Subcutaneous abdominal adipose tissue (tissue), 5 donors: ENCODE results near the gene L3MBTL3.

Experiments used
- H3K27ac ChIP-seq: one replicate; pipeline ENCODE4 v1.7.0; 2013; ENCODE audit warnings: low read depth, mild to moderate bottlenecking, inconsistent platforms, low read length, moderate library complexity
- H3K27me3 ChIP-seq, 5 donors: one replicate each; pipeline ENCODE4 v1.7.0; 2013; ENCODE audit warnings: low read length in 5 of 5, inconsistent platforms in 1 of 5; ENCODE audit not compliant: control insufficient read depth in 5 of 5, insufficient read depth in 4 of 5
- H3K36me3 ChIP-seq, 5 donors: one replicate each; pipeline ENCODE4 v1.7.0; 2013; ENCODE audit warnings: low read length in 5 of 5; ENCODE audit not compliant: control insufficient read depth in 5 of 5, insufficient read depth in 5 of 5
- H3K4me1 ChIP-seq, 5 donors: one replicate each; pipeline ENCODE4 v1.7.0; 2013; ENCODE audit warnings: low read length in 5 of 5, mild to moderate bottlenecking in 3 of 5, moderate library complexity in 1 of 5; ENCODE audit not compliant: control insufficient read depth in 5 of 5, insufficient read depth in 5 of 5
- H3K4me3 ChIP-seq, 5 donors: one replicate each; pipeline ENCODE4 v1.7.0; 2013; ENCODE audit warnings: low read length in 5 of 5, low read depth in 1 of 5
- H3K9ac ChIP-seq, 5 donors: one replicate each; pipeline ENCODE4 v1.7.0; 2013; ENCODE audit warnings: low read length in 5 of 5, mild to moderate bottlenecking in 4 of 5, moderate library complexity in 3 of 5
- H3K9me3 ChIP-seq, 5 donors: one replicate each; pipeline ENCODE4 v1.7.0; 2013; ENCODE audit warnings: low read length in 5 of 5; ENCODE audit not compliant: control insufficient read depth in 5 of 5
- donor health status: healthy.
- donor health status: healthy.
- donor health status: healthy.
- donor health status: healthy.
- donor health status: healthy.

Gene L3MBTL3

GRCh38 chr6:130000526-130001421 is 17.6 kb upstream of the L3MBTL3 start:
- Histone ChIP-seq H3K27ac (no peak overlapping the region), H3K27me3 (no peaks in the 10 kb centered on the region)

GRCh38 chr6:130008236-130008873 is 10.0 kb upstream of the L3MBTL3 start:
- no peak overlapping the region for H3K9ac ChIP-seq
- H3K27me3 ChIP-seq: no peaks in the 10 kb centered on the region
- H3K4me3 ChIP-seq: no peak overlapping the region
- H3K9me3 ChIP-seq: no peaks in the 10 kb centered on the region
- no peak overlapping the region for H3K27ac ChIP-seq
- no peaks in the 10 kb centered on the region for H3K4me1 ChIP-seq
- no peaks in the 10 kb centered on the region for H3K36me3 ChIP-seq

More at GRCh38 chr6:130000526-130001421, 17.6 kb upstream of the L3MBTL3 start:
- Histone ChIP-seq H3K9me3 (no peaks in the 10 kb centered on the region), H3K9ac (no peak overlapping the region), H3K4me3 (no peak overlapping the region), H3K36me3 (no peaks in the 10 kb centered on the region), H3K4me1 (no peaks in the 10 kb centered on the region)

GRCh38 chr6:130009146-130009545 is 9.2 kb upstream of the L3MBTL3 start:
- Histone ChIP-seq H3K4me3 (no peak overlapping the region), H3K27ac (no peak overlapping the region), H3K9me3 (no peaks in the 10 kb centered on the region), H3K36me3 (no peaks in the 10 kb centered on the region), H3K4me1 (no peaks in the 10 kb centered on the region), H3K9ac (no peak overlapping the region), H3K27me3 (no peaks in the 10 kb centered on the region)

GRCh38 chr6:130010387-130010786 is 8.0 kb upstream of the L3MBTL3 start:
- no peaks in the 10 kb centered on the region for H3K36me3 ChIP-seq
- H3K9me3 ChIP-seq: no peaks in the 10 kb centered on the region
- H3K27ac ChIP-seq: no peak overlapping the region
- H3K27me3 ChIP-seq: no peaks in the 10 kb centered on the region
- H3K4me3 ChIP-seq: no peak overlapping the region
- H3K4me1 ChIP-seq: no peaks in the 10 kb centered on the region
- no peak overlapping the region for H3K9ac ChIP-seq

DNA sequence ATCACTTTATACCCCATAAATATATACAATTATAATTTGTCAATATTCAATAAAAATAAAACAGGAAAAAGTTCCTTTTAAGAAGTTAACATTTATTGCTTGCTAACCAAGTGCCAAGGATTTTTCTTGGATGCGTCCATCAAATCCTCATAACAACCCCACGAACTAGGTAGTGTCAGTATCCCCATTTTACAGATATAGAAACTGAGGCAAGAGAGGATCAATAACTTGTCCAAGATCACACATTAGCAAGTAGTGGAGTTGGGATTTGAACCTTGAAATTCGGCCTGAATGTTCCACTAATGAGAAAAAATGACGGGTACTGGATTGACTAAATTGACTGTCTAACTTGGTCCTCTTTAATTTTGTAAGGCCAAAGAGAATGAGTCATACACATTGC is 5.7 kb upstream of the L3MBTL3 start:
- Histone ChIP-seq H3K27ac (no peak overlapping the region), H3K9ac (no peak overlapping the region), H3K27me3 (no peaks in the 10 kb centered on the region), H3K4me1 (no peaks in the 10 kb centered on the region), H3K4me3 (no peak overlapping the region), H3K36me3 (no peaks in the 10 kb centered on the region), H3K9me3 (no peaks in the 10 kb centered on the region)

DNA sequence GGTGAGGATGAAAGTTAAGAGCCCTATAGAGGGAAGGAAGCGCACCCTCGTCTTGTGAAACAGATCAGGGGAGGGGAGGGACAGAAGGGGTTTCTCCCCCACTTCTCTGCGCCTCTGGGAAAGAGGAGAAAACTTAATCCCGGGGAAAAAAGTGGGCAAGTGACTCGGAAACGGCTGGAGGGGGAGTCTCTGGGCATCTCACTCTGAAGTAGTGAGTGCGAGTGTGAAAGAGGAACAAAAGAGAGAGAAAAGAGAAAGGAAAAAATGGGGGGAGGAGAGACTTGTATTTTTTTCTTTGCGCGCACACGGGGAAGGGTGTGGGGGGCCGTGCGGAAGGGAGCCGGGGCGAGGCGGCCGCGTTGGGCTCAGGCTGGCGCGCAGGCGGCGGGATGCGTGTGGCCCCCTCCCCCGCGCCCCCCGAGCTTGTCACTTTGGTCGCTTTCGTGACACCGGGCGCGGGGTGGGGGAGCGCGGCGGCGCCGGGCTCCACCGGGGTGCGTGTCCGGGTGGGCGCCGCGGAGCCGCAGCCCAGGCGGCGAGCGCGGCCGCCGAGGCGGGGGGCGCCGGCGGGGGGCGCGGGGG is 454 bp downstream of the L3MBTL3 start:
- H3K36me3 ChIP-seq: no peaks in the 10 kb centered on the region
- peak overlapping the region in 4 of 5 donors; percentile 43 to 84 (median 74) for H3K9ac ChIP-seq
- H3K27ac ChIP-seq: peak overlapping the region; percentile 50
- H3K9me3 ChIP-seq: no peaks in the 10 kb centered on the region
- no peaks in the 10 kb centered on the region for H3K27me3 ChIP-seq
- H3K4me3 ChIP-seq: peak overlapping the region; percentile 71 to 91 (median 80)
- H3K4me1 ChIP-seq: peaks cover 0 to 10% (median 8%) of the 10 kb centered on the region in 5 donors

- H3K27ac ChIP-seq: no peak overlapping the region
- no peaks in the 10 kb centered on the region for H3K27me3 ChIP-seq
- H3K4me1 ChIP-seq: peaks cover 0 to 10% (median 8%) of the 10 kb centered on the region in 5 donors
- peak overlapping the region in 3 of 5 donors; percentile 66 to 73 (median 72) for H3K9ac ChIP-seq
- no peaks in the 10 kb centered on the region for H3K9me3 ChIP-seq
- peak overlapping the region in 4 of 5 donors; percentile 80 to 92 (median 85) for H3K4me3 ChIP-seq
- H3K36me3 ChIP-seq: no peaks in the 10 kb centered on the region
Measured at GRCh38 chr6:130019326-130020072, 1.1 kb downstream of the L3MBTL3 start.

DNA sequence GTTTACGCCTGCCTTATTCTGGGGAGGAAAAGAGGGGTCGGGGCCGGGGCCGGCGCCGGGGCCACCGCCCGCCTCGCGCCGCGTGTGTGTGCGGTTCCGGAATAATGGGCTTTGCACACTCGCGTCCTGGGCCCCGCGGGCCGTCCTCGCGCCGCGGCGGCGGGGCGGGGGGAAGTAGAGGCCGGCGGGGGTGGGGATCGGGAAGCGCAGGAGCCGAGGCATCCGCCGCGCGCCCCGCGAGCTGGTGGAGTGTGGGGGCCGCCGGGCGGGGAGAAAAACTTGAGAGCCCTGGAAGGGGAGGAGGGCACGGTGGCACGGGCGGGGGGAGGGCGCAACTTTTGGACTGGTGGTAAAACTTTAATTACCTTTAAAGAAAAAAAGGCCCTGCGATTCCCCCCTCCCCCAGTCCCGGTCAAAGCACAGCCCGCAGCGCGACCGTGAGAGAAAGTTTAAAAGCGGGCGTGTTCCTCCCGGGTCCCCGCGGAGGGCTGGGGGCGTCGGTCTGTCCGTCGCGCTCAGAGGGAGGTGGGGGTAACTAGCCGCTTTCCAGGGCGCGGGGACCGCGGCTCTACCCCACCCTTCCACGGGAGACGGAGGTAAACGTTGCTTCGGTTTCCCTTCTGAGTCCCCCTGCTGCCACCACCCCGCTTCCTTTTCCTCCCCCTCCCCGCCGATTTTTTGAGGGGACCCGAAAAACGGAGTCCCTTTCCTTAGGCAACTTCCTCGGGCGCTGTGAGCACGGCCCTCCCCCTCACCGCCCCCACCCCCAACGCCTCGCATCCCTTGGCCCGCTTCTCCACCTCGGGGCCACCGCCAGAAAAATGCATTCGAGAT is 1.9 kb downstream of the L3MBTL3 start:
- no peaks in the 10 kb centered on the region for H3K27me3 ChIP-seq
- H3K27ac ChIP-seq: peak overlapping the region; percentile 67
- peak overlapping the region; percentile 68 to 76 (median 75) for H3K4me3 ChIP-seq
- H3K9ac ChIP-seq: peak overlapping the region in 4 of 5 donors; percentile 51 to 77 (median 64)
- H3K36me3 ChIP-seq: peaks cover 0 to 2% (median 0%) of the 10 kb centered on the region in 5 donors
- H3K9me3 ChIP-seq: no peaks in the 10 kb centered on the region
- peaks cover 0 to 10% (median 8%) of the 10 kb centered on the region in 5 donors for H3K4me1 ChIP-seq
